ENCODE data around the gene RAB6A. TPM values are rescaled to one million over a fixed set of nuclear protein-coding genes. Genes with fewer than 3 reads are reported as not detected.

RAB6A gene
- total RNA-seq, 1 donor from 2014 or later, result 356 TPM

Other genes with a start within 250 kb of the RAB6A start
- 70.3 TPM for gene FAM168A, start 163.0 kb downstream of the RAB6A start, total RNA-seq
- gene PLEKHB1, start 114.5 kb downstream of the RAB6A start, total RNA-seq, result 4.1 TPM
- 24.3 TPM for gene MRPL48, start 26.8 kb upstream of the RAB6A start, total RNA-seq
- gene COA4, start 115.8 kb upstream of the RAB6A start, total RNA-seq, result 38.2 TPM
- 12.6 TPM for gene PAAF1, start 115.9 kb upstream of the RAB6A start, total RNA-seq
- gene DNAJB13, start 190.0 kb upstream of the RAB6A start, total RNA-seq, result 0.47 TPM
- 5.0 TPM for gene UCP2, start 221.8 kb upstream of the RAB6A start, total RNA-seq
- 0.62 TPM for gene UCP3, start 248.0 kb upstream of the RAB6A start, total RNA-seq

Measured in occipital lobe (tissue), 1 donor.